C4-2B (cell line): ENCODE results near the gene PRLH.

ENCODE experiments used
- CTCF ChIP-seq: fragments of 450-650 bp; conservative IDR thresholded peaks from 2 replicates; pipeline ENCODE4 v1.5.1; 2017; ENCODE audit warnings: mild to moderate bottlenecking
- ZFX ChIP-seq: fragments of 450-650 bp; IDR thresholded peaks from 2 replicates; pipeline ENCODE4 v1.6.1; 2017

- TF ChIP-seq CTCF = no peak
- no peak for TF ChIP-seq ZFX
These were observed 1.7 kb upstream of the PRLH start for GRCh38 chr2:237564526-237565131.
